Psoas muscle (tissue), 8 donors: ENCODE data around the gene RBM5. TPM values are rescaled to one million over a fixed set of nuclear protein-coding genes. Genes with fewer than 3 reads are reported as not detected.
A peak's percentile ranks its signal among the peaks of the same experiment; 100 is the strongest.

Experiments used
- ATAC-seq, 4 donors: fragments of 200-7000 bp; cut with Tn5 transposase; one replicate each; pipeline ENCODE4 v1.9.1; 2020; ENCODE audit warnings: moderate library complexity in 3 of 4, mild to moderate bottlenecking in 2 of 4
- DNase-seq, 2 donors: peaks; one replicate each; pipeline ENCODE4 v3.0.0-alpha.2; 2020
- H3K27ac ChIP-seq: fragments of 200-600 bp; one replicate; pipeline ENCODE4 v1.8.0; 2022
- H3K27me3 ChIP-seq, 3 donors: fragments of 200-600 bp in 1 of 3; one replicate each; pipeline versions ENCODE4 v1.6.1 to v1.8.0; 2013 to 2022; ENCODE audit warnings: low read length in 2 of 3, mild to moderate bottlenecking in 2 of 3, moderate library complexity in 1 of 3; ENCODE audit not compliant: insufficient read depth in 3 of 3
- H3K36me3 ChIP-seq, 2 donors: fragments of 200-600 bp in 1 of 2; one replicate each; pipeline versions ENCODE4 v1.6.1 to v1.8.0; 2013 to 2022; ENCODE audit warnings: low read depth in 1 of 2, mild to moderate bottlenecking in 1 of 2, moderate library complexity in 1 of 2; ENCODE audit not compliant: insufficient read depth in 1 of 2
- H3K4me1 ChIP-seq: fragments of 200-600 bp; one replicate; pipeline ENCODE4 v1.8.0; 2022
- H3K4me3 ChIP-seq: fragments of 200-600 bp; one replicate; pipeline ENCODE4 v1.8.0; 2022; ENCODE audit warnings: mild to moderate bottlenecking
- H3K9me3 ChIP-seq: fragments of 200-600 bp; one replicate; pipeline ENCODE4 v1.8.0; 2022
- WGBS, 3 donors: extraction: QIAGEN DNeasy Blood & Tissue Kit; methylation state at CpG; one replicate each; pipeline versions ENCODE4 v1.1.6 to v1.1.7; 2013; 5-methylcytosine and 5-hydroxymethylcytosine counted together
- intact Hi-C, 2 donors: fragments of 100-400 bp; cut with DNase I; formaldehyde crosslinking; loops; one replicate each; pipeline versions ENCODE4 v1.11.0 to v1.14.2; 2022
- polyA plus RNA-seq, 3 donors: library from polyadenylated mRNA; stranded (reverse); fragments of 200-250 nt; gene quantifications; one replicate each; pipeline ENCODE4 v1.2.3, GENCODE V29; 2013
- total RNA-seq, 4 donors: library from RNA; stranded (reverse); fragmentation: NEBNext Ultra II Directional in 2 of 4; extraction: Animal tissue kit (Norgen Biotek cat#: 25700) in 2 of 4; gene quantifications; one replicate each; pipeline versions ENCODE4 v1.2.1 to v1.2.4, GENCODE V29; 2021 to 2023
- TF ChIP-seq, protein P1 (sequence below): fragments of 200-600 bp; IDR thresholded peaks from one replicate; pipeline ENCODE4 v1.8.0; 2022; ENCODE audit warnings: antibody characterized with exemption
- donor health status: healthy with polysubstance abuse.
- donor health status: DM: no; HTN: no; CAD: no; lungs with moderate emphysema.
- donor health status: Bipolar disorder and iron deficiency.
- donor health status: healthy.
- donor health status: DM: yes; HTN: yes; CAD: no.
- donor health status: DM: no; HTN: no; CAD: no.
- donor health status: DM: no; HTN: no; CAD: no.
- donor health status: DM: yes; HTN: yes; CAD: no.

Gene RBM5
- total and polyA plus RNA-seq, 7 donors, result 30.7 to 61.4 (median 35.6) TPM

DNA sequence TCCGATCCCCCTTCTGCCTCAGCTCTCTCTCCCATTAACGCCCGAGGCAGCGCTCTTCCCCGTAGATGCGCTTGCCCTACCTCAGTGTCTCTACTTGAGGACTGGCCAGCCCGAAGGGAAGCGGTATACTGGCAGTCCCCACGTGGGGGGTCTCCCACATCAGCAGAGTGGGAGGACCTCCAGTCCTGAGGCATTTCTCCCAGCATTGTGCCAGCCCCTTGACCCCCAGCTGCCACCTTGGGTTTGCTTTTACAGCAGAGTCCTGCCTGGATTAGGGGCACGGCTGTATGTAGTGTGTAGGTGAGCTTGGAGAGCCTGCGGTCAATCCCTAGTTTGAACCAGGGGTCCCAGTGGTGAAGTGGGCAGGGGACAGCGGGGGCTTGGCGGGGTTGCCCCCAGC is 67.2 kb downstream of the RBM5 start:
- H3K27ac ChIP-seq, result peak overlapping the region; percentile 70
- H3K4me3 ChIP-seq, result peak overlapping the region; percentile 79
- intact Hi-C loops, result loop anchor here in 1 of 2 donors (2.0 kb wide), 1 partner anchor 33 kb away; no protein-coding TSS in a partner anchor
- no peaks in the 10 kb centered on the region for H3K9me3 ChIP-seq
- no peak for DNase-seq
- peaks cover 0 to 9% of the 10 kb centered on the region in 2 donors for H3K36me3 ChIP-seq
- ATAC-seq, result no peak
- peaks cover 14% of the 10 kb centered on the region for H3K4me1 ChIP-seq
- no peaks in the 10 kb centered on the region for H3K27me3 ChIP-seq
- WGBS, 3 donors, result 49 to 57% (median 50%) methylated on average over 13 of the region's 13 CpGs
- TF ChIP-seq, protein P1, sequence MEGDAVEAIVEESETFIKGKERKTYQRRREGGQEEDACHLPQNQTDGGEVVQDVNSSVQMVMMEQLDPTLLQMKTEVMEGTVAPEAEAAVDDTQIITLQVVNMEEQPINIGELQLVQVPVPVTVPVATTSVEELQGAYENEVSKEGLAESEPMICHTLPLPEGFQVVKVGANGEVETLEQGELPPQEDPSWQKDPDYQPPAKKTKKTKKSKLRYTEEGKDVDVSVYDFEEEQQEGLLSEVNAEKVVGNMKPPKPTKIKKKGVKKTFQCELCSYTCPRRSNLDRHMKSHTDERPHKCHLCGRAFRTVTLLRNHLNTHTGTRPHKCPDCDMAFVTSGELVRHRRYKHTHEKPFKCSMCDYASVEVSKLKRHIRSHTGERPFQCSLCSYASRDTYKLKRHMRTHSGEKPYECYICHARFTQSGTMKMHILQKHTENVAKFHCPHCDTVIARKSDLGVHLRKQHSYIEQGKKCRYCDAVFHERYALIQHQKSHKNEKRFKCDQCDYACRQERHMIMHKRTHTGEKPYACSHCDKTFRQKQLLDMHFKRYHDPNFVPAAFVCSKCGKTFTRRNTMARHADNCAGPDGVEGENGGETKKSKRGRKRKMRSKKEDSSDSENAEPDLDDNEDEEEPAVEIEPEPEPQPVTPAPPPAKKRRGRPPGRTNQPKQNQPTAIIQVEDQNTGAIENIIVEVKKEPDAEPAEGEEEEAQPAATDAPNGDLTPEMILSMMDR, result no peak

DNA sequence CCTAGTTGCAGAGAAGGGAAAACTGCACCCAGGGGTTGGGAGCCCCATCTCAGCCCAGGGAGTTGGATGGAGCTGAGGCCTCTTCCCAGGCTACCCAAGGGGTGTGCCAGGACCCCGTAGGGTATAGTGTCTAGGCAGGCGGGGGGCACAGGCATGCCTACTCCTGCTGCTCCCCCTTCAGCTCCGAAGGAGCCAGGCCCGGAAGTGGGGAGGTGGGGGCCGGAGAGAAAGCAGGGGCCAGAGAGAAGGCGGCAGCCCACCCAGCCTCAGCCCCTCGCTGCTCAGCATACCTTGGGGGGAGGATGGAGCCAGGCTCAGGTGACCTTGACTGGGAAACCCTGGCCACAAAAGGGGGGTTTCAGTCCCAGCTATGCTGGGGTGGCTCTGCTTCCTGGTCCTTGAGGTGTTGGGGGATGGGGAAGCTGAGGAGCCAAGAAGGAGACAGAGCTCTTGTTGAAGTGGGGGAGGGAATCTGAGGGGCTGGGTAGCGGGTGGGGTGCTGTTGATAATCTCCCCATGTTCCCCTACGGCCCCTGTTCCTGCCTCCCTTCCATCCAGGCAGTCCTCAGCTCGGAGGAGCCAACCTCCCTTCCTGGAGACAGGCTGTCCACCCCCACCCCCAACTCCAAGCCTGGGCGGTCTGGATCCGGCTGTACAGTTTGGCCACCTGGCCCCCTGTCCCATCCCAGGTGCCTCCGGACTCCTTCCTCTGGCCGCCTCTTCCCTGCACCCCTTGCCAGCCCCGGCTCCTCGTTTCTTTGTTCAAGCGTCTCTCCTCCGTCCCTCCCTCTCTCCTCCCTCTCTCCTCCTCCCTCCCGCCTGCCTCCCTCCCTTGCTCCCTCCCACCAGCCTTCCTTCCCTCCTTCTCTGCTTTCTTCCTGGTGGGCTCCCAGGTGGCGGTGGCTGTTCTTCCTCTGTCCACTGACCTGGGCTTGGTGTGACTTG is 68.1 kb downstream of the RBM5 start:
- TF ChIP-seq, protein P1, result no peak
- H3K4me3 ChIP-seq, result peak overlapping the region; percentile 79
- no peaks in the 10 kb centered on the region for H3K9me3 ChIP-seq
- intact Hi-C loops, result no loop called here
- peaks cover 22% of the 10 kb centered on the region for H3K4me1 ChIP-seq
- H3K36me3 ChIP-seq, result peaks cover 0 to 9% of the 10 kb centered on the region in 2 donors
- H3K27ac ChIP-seq, result no peak overlapping the region
- ATAC-seq (no peak), DNase-seq (no peak)
- WGBS, 3 donors, result 61 to 74% (median 70%) methylated on average over 18 to 20 of the region's 20 CpGs
- H3K27me3 ChIP-seq, result no peaks in the 10 kb centered on the region

GRCh38 chr3:50157827-50158529 is 69.3 kb downstream of the RBM5 start:
- H3K36me3 ChIP-seq, result peaks cover 0 to 9% of the 10 kb centered on the region in 2 donors
- peaks cover 22% of the 10 kb centered on the region for H3K4me1 ChIP-seq
- ATAC-seq (no peak), DNase-seq (no peak)
- no peaks in the 10 kb centered on the region for H3K27me3 ChIP-seq
- intact Hi-C loops, result no loop called here
- H3K27ac ChIP-seq, result peak overlapping the region; percentile 2
- no peaks in the 10 kb centered on the region for H3K9me3 ChIP-seq
- TF ChIP-seq, protein P1, result no peak
- H3K4me3 ChIP-seq, result no peak overlapping the region
- 77 to 79% (median 79%) methylated on average over 12 of the region's 12 CpGs for WGBS, 3 donors

GRCh38 chr3:50158530-50159146 is 69.9 kb downstream of the RBM5 start:
- Histone ChIP-seq H3K27ac (peak overlapping the region; percentile 2), H3K27me3 (no peaks in the 10 kb centered on the region), H3K36me3 (peaks cover 0 to 9% of the 10 kb centered on the region in 2 donors), H3K4me3 (no peak overlapping the region), H3K4me1 (peaks cover 26% of the 10 kb centered on the region), H3K9me3 (no peaks in the 10 kb centered on the region)
- intact Hi-C loops, result no loop called here
- no peak for ATAC-seq
- TF ChIP-seq, protein P1, result no peak
- no peak for DNase-seq
- 70 to 80% (median 79%) methylated on average over 10 of the region's 10 CpGs for WGBS, 3 donors
